HG03103 (cell line): Measurements from ENCODE around the gene LGI1.

Experiments used
- ATAC-seq: cut with Tn5 transposase; IDR thresholded peaks from one replicate; pipeline ENCODE4 v1.9.1; 2021; ENCODE audit warnings: low read depth; ENCODE audit not compliant: unreplicated experiment

Gene LGI1

GRCh38 chr10:93757801-93758507 lies at the start of gene LGI1:
Gene LGI1 (plus strand): TSS chr10:93757936. CDS start chr10:93758145, 209 bp downstream.
- no peak for ATAC-seq

DNA sequence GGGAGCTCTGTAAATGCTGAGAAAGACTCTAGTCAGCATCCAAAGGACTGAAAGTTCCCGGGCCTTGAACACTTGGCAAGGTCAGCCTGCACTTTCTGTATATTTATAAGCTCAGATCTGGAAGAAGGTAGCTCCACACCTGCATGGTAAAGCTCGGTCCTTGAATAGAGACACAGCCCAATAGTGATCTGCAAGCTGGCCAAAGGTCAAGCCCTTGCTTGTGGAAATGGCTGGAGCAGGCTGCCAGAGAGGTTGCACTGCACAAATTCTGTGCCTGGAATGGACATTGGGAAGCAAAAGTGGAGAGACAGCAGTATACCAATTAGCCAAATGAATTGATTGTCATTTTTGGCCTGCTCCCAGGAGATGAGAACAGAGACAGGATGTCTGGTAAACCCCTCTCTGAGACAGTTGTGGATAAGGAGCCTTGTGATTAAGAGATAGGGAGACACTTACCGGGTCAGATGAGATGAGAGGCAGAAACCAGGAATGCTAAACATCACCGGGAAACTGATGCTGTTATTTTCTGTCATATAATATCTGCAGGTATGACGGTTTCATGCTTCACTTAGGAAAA lies 47.3 kb upstream of the LGI1 start:
- no peak for ATAC-seq

- ATAC-seq = no peak
Measured at GRCh38 chr10:93711891-93712290, 45.8 kb upstream of the LGI1 start.

DNA sequence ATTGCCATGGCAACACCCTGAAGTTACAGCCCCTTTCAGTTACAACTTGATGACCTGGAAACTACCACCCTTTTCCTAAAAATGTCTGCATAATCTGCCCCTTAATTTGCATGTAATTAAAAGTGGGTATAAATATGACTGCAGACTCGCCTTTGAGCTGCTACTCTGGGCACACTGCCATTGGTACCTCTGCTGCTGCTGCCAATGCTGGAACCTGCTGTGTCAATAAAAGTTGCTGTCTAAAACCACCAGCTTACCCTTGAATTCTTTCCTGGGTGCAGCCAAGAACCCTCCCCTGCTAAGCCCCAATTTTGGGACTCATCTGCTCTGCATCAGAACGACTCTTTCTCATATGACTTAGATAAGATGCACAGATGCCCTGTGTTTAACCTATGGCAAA lies 45.1 kb upstream of the LGI1 start:
- no peak for ATAC-seq

DNA sequence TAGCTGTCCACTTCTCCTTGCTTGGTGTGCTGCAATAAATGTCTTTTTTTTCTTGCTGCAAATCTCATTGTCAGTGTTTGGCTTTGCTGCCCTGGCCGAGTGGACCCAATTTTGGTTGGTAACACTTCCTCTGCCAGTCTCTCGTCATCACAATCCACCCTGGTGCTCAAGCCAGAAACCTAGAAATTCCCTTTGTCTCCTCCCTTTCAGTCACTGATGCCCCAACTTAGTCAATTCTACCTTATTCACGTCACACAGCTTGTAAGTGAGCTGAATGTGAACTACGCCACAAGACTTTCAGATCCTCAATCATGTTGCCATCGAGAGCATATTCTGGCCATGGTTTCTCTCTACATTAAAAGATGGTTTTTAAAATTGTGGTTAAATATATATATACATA lies 42.4 kb upstream of the LGI1 start:
- peak; percentile 74 for ATAC-seq

DNA sequence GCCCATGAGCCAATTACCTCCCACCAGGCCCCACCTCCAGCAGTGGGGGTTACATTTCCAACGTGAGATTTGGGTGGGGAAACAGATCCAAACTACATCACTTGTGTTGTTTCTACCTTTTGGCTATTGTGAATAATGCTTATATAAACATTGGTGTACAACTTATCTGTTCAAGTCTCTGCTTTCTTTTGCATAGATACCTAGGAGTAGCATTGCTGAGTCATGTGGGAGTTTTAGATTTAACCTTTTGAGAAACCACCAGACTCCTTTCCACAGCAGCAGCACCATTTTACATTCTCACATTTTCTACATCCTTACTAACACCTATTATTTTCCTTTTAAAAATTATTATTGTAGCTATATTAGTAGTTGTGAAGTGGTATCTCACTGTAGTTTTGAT lies 41.0 kb upstream of the LGI1 start:
- ATAC-seq = no peak

DNA sequence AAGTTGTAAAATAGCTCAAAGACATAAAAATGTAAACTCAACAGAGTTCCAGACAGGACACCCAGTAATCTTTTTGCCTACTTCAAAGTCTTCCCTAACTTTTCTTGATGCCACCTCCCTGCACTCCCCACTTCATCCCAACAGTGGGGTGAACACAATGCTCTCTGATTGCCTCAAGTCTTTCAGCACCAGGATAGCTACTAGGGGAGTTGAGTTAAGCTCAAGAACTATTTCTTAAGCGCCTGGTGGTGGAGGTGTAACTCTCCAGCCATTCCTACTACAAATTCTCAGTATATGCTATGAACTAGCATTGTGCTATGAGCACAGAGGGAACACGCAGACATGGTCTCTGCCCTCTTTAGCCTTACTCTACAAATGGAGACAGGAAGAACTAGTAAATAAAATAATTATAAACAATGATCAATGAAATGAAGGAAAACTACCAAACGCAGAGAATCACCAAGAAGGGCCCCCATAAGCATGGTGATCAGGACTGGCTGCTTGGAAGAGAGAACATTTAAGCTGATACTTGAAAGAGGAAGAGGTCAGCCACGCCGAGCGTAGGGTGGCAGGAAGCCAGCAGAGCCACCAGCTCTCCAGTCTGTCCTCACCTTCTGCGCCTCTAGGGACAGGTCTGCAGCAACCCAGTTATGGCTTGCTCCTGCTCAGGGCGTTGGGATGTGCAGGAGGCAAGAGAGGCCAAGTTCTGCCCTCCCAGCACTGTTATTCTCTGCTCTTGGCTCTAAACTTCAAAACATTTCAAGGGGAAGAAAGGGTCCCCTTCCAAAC lies 38.6 kb upstream of the LGI1 start:
- peak; percentile 63 for ATAC-seq

- no peak for ATAC-seq
Measured at GRCh38 chr10:93719901-93720300, 37.8 kb upstream of the LGI1 start.

- ATAC-seq = no peak
Measured at GRCh38 chr10:93722550-93722949, 35.2 kb upstream of the LGI1 start.

GRCh38 chr10:93723153-93723552 lies 34.6 kb upstream of the LGI1 start:
- no peak for ATAC-seq

GRCh38 chr10:93726024-93726423 lies 31.7 kb upstream of the LGI1 start:
- no peak for ATAC-seq

- no peak for ATAC-seq
Measured at GRCh38 chr10:93741367-93741766, 16.4 kb upstream of the LGI1 start.

GRCh38 chr10:93742633-93743349 lies 14.9 kb upstream of the LGI1 start:
- ATAC-seq = peak; percentile 90

DNA sequence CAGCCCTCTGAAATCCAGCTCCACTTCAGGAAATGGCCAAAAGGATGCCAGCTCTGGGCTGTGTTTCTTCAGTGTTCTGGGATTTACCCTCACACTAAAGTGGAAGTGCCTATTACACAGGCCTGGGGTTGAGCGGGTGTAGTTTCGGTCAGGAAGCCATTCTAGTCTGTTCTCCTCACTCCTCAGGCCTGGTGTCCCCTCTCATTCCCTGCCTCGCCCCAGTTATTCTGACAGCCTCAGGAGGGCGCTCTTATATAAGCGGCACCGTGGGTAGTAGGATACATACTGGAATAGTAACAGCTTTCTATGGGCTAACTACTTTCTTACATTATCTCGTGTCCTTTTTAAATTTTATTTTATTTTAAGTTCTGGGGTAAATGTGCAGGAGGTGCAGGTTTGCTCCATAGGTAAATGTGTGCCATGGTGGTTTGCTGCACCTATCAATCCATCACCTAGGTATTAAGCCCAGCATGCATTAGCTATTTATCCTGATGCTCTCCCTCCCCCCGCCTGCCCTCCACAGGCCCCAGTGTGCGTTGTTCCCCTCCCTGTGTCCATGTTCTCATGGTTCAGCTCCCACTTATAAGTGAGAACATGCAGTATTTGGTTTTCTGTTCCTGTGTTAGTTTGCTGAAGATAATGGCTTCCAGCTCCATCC lies 12.2 kb upstream of the LGI1 start:
- no peak for ATAC-seq

- ATAC-seq = no peak
Measured at GRCh38 chr10:93746844-93747284, 10.9 kb upstream of the LGI1 start.

DNA sequence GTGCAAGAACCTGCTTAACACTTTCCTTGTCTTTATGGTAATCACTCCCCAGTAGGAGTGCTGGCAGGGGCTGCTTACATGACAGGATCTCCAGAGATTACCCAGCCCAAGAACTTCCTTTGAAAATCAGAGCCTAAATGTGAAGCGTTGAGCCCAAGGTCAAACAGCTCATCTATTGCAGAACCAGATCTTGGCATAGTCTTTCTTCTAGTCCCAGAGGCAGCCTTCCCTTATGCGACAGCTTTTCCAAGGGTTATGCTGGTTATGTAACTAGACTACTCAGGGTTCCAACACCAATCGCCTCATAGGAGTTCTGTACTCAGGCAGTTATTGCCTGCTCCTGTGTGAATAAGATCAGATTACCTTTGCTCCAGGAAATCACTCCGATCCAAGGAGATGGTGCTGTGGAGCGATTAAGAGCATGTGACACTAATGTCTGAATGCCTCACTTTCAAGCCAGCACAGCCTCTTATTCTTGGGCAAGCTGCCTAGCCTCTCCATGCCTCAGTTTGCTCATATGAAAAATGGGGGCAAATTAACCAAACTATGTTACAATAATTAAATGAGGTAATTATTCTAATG lies 8.4 kb upstream of the LGI1 start:
- no peak for ATAC-seq

GRCh38 chr10:93751124-93751523 lies 6.6 kb upstream of the LGI1 start:
- no peak for ATAC-seq

DNA sequence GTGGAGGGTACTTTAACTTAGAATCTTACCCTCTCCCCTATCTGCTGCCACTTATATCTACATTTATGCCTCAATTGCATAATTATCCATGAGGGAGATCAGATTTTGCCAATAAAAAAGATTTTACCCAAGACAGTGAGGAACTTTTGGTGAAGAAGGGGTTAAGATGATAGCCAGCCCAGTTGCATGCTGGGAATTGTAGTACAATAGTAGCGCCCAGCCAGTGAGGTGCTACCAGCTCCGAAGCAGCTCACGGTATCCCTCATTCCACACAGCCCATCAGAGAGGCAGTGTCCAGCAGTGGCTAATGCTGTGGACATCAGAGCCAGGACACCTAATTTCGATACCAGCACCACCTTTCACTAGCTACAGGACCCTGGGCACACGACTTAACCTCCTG lies 5.9 kb upstream of the LGI1 start:
- ATAC-seq = no peak

GRCh38 chr10:93752761-93753160 lies 5.0 kb upstream of the LGI1 start:
- ATAC-seq = no peak

DNA sequence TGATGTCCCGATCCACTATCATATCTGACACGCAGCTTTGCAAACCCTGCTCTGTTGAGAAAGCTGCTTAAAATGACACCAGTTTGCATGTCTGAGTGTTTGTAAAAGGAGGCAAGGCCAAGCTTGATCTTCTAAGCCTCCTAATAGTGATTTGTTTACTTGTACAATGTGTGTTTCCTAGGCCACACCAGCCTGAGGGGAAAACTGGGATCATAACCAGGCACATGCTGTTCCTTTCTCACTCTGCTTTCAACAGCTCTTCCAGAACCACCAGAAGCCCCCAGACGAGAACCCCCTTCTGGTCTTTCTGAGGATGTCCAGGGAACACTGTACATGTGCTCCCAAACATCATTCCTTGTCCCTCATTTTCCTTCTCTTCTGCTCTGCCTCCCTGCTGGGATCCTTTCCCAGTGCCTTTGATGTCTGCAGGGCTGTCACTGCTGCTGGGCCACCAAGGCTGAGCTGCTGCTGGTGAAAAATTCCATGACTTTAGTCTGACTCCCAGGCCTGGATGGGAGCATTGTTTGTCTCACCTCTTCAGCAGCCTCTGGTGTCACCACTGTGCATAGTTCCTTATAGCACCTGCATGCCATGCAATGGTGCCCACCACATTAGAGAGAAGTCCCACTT lies 4.0 kb upstream of the LGI1 start:
- ATAC-seq = no peak
